Measurements from ENCODE around the gene IGFBP6.

GRCh38 chr12:53065975-53066931 is 31.2 kb upstream of the IGFBP6 start:
- TF ChIP-seq POLR2AphosphoS5 (IDR thresholded peaks at IDR 0.05) (peak in 3 of 4 donors; percentile 30 to 42 (median 38)), CTCF (IDR thresholded peaks at IDR 0.05) (peak; percentile 82 to 95 (median 90))

All from sigmoid colon (tissue), 4 donors.